SK-MEL-5 (cell line): Measurements from ENCODE around the gene AKT3. TPM values are rescaled to one million over a fixed set of nuclear protein-coding genes. Genes with fewer than 3 reads are reported as not detected.
"Not testable (repeated sequence)": the region's sequence is repeated elsewhere in the genome, so short reads cannot be mapped to it uniquely, and the experiment has no call there.

Experiments
- DNase-seq: peaks from one replicate; pipeline ENCODE4 v3.0.0-alpha.2; 2016; ENCODE audit warnings: low read depth, low spot score
- in situ Hi-C: cut with HindIII; loops from 2 replicates; pipeline ENCODE4 v1.10.0; 2016; ENCODE audit warnings: low sequenced_read_pairs, high pct_unique_total_duplicates, low pct_unique_long_range_greater_than_20kb
- polyA plus RNA-seq, 2 experiments: library from polyadenylated mRNA; depleted of rRNA; stranded (reverse); fragments of >200 nt; gene quantifications; 2 replicates each; pipeline ENCODE4 v1.2.3, GENCODE V29; 2015
- total RNA-seq: library from RNA; depleted of rRNA; stranded (reverse); fragments of >200 nt; shearing (Covaris generic); gene quantifications from 2 replicates; pipeline ENCODE4 v1.2.3, GENCODE V29; 2014; rRNA removed

The AKT3 gene
- 29.3 and 35.7 TPM in 2 replicates for total RNA-seq
- 22.7 and 27.2 TPM in 2 replicates for polyA plus RNA-seq (2015; cell fraction: cytosol; rRNA removed)
- 17.6 TPM in 2 replicates for polyA plus RNA-seq (2015; cell fraction: nucleus; rRNA removed)

- in situ Hi-C loops, result no loop called here
- peak; percentile 73 for DNase-seq
These were observed at the start of gene AKT3 for GRCh38 chr1:243850202-243850451. Gene AKT3 (minus strand): TSS chr1:243850243. CDS start chr1:243843170, 7,073 bp downstream.

GRCh38 chr1:243898278-243898677 is 48.2 kb upstream of the AKT3 start:
- DNase-seq, result no peak
- in situ Hi-C loops, result no loop called here

- no peak for DNase-seq
- in situ Hi-C loops, result no loop called here
These were observed 46.3 kb upstream of the AKT3 start for GRCh38 chr1:243896313-243896712.

- DNase-seq, result no peak
These were observed 42.4 kb upstream of the AKT3 start for GRCh38 chr1:243892456-243892855.

GRCh38 chr1:243890576-243890975 is 40.5 kb upstream of the AKT3 start:
- in situ Hi-C loops, result no loop called here
- DNase-seq, result no peak

More at GRCh38 chr1:243892456-243892855, 42.4 kb upstream of the AKT3 start:
- in situ Hi-C loops, result no loop called here

- in situ Hi-C loops, result no loop called here
- DNase-seq, result no peak
These were observed 35.8 kb upstream of the AKT3 start for GRCh38 chr1:243885806-243886205.

GRCh38 chr1:243884603-243885002 is 34.6 kb upstream of the AKT3 start:
- no peak for DNase-seq

GRCh38 chr1:243883551-243883950 is 33.5 kb upstream of the AKT3 start:
- DNase-seq, result no peak

More at GRCh38 chr1:243884603-243885002, 34.6 kb upstream of the AKT3 start:
- in situ Hi-C loops, result no loop called here

GRCh38 chr1:243882276-243882675 is 32.2 kb upstream of the AKT3 start:
- in situ Hi-C loops, result no loop called here
- DNase-seq, result peak; percentile 26

More at GRCh38 chr1:243883551-243883950, 33.5 kb upstream of the AKT3 start:
- in situ Hi-C loops, result no loop called here

- DNase-seq, in situ Hi-C loops: not testable (repeated sequence)
These were observed 27.0 kb upstream of the AKT3 start for GRCh38 chr1:243877058-243877457.

GRCh38 chr1:243855616-243856318 is 5.7 kb upstream of the AKT3 start:
- in situ Hi-C loops, result no loop called here
- no peak for DNase-seq

- in situ Hi-C loops, result no loop called here
- DNase-seq, result no peak
These were observed 1.7 kb upstream of the AKT3 start for GRCh38 chr1:243851765-243852164.

- in situ Hi-C loops, result no loop called here
- no peak for DNase-seq
These were observed 1.3 kb upstream of the AKT3 start for GRCh38 chr1:243851257-243851756.

GRCh38 chr1:243850452-243851256 is 611 bp upstream of the AKT3 start:
- peak; percentile 59 for DNase-seq
- in situ Hi-C loops, result no loop called here

- in situ Hi-C loops, result no loop called here
- peak; percentile 27 for DNase-seq
These were observed 432 bp downstream of the AKT3 start for GRCh38 chr1:243849421-243850201.

- in situ Hi-C loops, result no loop called here
- peak; percentile 59 for DNase-seq
These were observed 1.1 kb downstream of the AKT3 start for GRCh38 chr1:243848858-243849420.

- in situ Hi-C loops, result no loop called here
These were observed 1.7 kb downstream of the AKT3 start for GRCh38 chr1:243848165-243848857.

More at GRCh38 chr1:243848165-243848857, 1.7 kb downstream of the AKT3 start:
- DNase-seq, result no peak
